ENCODE measurements around the gene FAM171A1. TPM values are rescaled to one million over a fixed set of nuclear protein-coding genes. Genes with fewer than 3 reads are reported as not detected.
A peak's percentile ranks its signal among the peaks of the same experiment; 100 is the strongest.

Gene FAM171A1
- polyA plus RNA-seq, 1 of the 3 experiments (the other 2 are of a cell fraction), result 26.3 TPM

DNA sequence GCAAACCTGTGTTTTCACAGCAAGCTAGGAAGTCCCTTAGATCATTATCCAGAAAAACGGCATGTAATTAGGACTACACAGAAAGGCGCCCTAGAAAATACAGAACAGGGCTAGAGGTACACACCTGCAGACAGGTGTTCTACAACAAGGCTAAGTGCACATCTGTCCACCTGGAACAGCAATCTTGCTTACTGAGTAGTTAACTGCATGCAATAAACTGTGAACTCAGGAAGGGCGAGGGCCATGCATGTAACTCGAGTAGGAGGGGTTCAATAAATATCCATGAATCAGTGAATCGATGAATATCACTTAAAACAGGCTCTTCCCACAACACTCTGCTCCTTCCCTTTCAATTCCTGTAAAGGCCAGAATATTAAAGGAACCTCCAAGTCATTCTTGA, 22.0 kb downstream of the FAM171A1 start:
- no peaks in the 10 kb centered on the region for H3K9me2 ChIP-seq
- H3K4me2 ChIP-seq, result no peak overlapping the region
- no peaks in the 10 kb centered on the region for H3K27me3 ChIP-seq (ENCODE audit: insufficient read depth)
- H3K79me2 ChIP-seq (ENCODE audit: insufficient read depth), result peaks cover 33% of the 10 kb centered on the region
- CTCF ChIA-PET, result interaction anchor here (1.5 kb wide), 1 partner anchor 79 kb away, joined by 4 read pairs; no protein-coding TSS in a partner anchor
- H3K9ac ChIP-seq, result no peak overlapping the region
- TF ChIP-seq GATA2 (CRISPR knock-in tag; IDR thresholded peaks at IDR 0.05) (no peak), MXI1 (IDR thresholded peaks at IDR 0.05; ENCODE audit: low read depth, low read length) (no peak), RFX5 (IDR thresholded peaks at IDR 0.05; ENCODE audit: low read length) (no peak), CHD2 (IDR thresholded peaks at IDR 0.05; ENCODE audit: low read length, partially characterized antibody) (no peak), IRF3 (IDR thresholded peaks at IDR 0.05; ENCODE audit: low read depth, low read length) (no peak), YY1 (IDR thresholded peaks at IDR 0.05; ENCODE audit: low read depth) (no peak), TEAD4 (IDR thresholded peaks at IDR 0.05; ENCODE audit: borderline replicate concordance, insufficient read depth) (no peak), JUND (IDR thresholded peaks at IDR 0.05) (no peak), MAX (IDR thresholded peaks at IDR 0.05; ENCODE audit: low read depth) (no peak)
- 76% methylated on average over 5 of the region's 5 CpGs for WGBS (ENCODE audit: low lambda C conversion rate)
- H2AFZ ChIP-seq (ENCODE audit: low read depth), result no peak overlapping the region
- H3K9me3 ChIP-seq, result no peaks in the 10 kb centered on the region
- no peaks in the 10 kb centered on the region for H3F3A ChIP-seq (replicated peaks; ENCODE audit: insufficient read depth)
- H3K4me1 ChIP-seq (ENCODE audit: control insufficient read depth in 1 of 2, insufficient read depth in 2 of 2, low read depth in 1 of 2, low read length in 1 of 2), result peaks cover 0 to 29% of the 10 kb centered on the region in 2 experiments; a peak in 2 of 4 replicates
- DNase-seq, result no peak
- no peak overlapping the region for H3K27ac ChIP-seq (ENCODE audit: low read depth in 2 of 2, low read length in 1 of 2)
- peaks cover 3% of the 10 kb centered on the region; the same call in 1 of the 2 replicates for H4K20me1 ChIP-seq (ENCODE audit: insufficient read depth)
- POLR2A ChIA-PET, result no interaction called here
- no peaks in the 10 kb centered on the region for H3K36me3 ChIP-seq (replicated peaks in 1 of 2; ENCODE audit: control insufficient read depth in 1 of 2, insufficient read depth in 2 of 2, low read length in 1 of 2)
- no peak overlapping the region for H3K4me3 ChIP-seq (ENCODE audit: low read depth in 2 of 2, low read length in 1 of 2)

GRCh38 chr10:15348579-15348978, 22.5 kb downstream of the FAM171A1 start:
- H3K79me2 ChIP-seq (ENCODE audit: insufficient read depth), result peaks cover 32% of the 10 kb centered on the region
- no peak overlapping the region for H3K4me3 ChIP-seq (ENCODE audit: low read depth in 2 of 2, low read length in 1 of 2)
- H4K20me1 ChIP-seq (ENCODE audit: insufficient read depth), result peaks cover 3% of the 10 kb centered on the region; the same call in 1 of the 2 replicates
- no peaks in the 10 kb centered on the region for H3F3A ChIP-seq (replicated peaks; ENCODE audit: insufficient read depth)
- peaks cover 0 to 31% of the 10 kb centered on the region in 2 experiments; a peak in 2 of 4 replicates for H3K4me1 ChIP-seq (ENCODE audit: control insufficient read depth in 1 of 2, insufficient read depth in 2 of 2, low read depth in 1 of 2, low read length in 1 of 2)
- no peaks in the 10 kb centered on the region for H3K36me3 ChIP-seq (replicated peaks in 1 of 2; ENCODE audit: control insufficient read depth in 1 of 2, insufficient read depth in 2 of 2, low read length in 1 of 2)
- ChIA-PET CTCF (interaction anchor here (1.0 to 1.5 kb wide), 2 partner anchors 10 to 78 kb away, joined by 4 read pairs; no protein-coding TSS in a partner anchor), POLR2A (no interaction called here)
- no peak overlapping the region for H3K4me2 ChIP-seq
- 89% methylated on average over 6 of the region's 8 CpGs for WGBS (ENCODE audit: low lambda C conversion rate)
- no peaks in the 10 kb centered on the region for H3K27me3 ChIP-seq (ENCODE audit: insufficient read depth)
- TF ChIP-seq TEAD4 (IDR thresholded peaks at IDR 0.05; ENCODE audit: borderline replicate concordance, insufficient read depth), result no peak
- DNase-seq, result no peak
- no peaks in the 10 kb centered on the region for H3K9me2 ChIP-seq
- no peak overlapping the region for H3K9ac ChIP-seq
- no peaks in the 10 kb centered on the region for H3K9me3 ChIP-seq
- no peak overlapping the region for H3K27ac ChIP-seq (ENCODE audit: low read depth in 2 of 2, low read length in 1 of 2)
- H2AFZ ChIP-seq (ENCODE audit: low read depth), result no peak overlapping the region

GRCh38 chr10:15347150-15347549, 23.9 kb downstream of the FAM171A1 start:
- H3K4me2 ChIP-seq, result no peak overlapping the region
- H4K20me1 ChIP-seq (ENCODE audit: insufficient read depth), result no peaks in the 10 kb centered on the region; the same call in 1 of the 2 replicates
- DNase-seq, result no peak
- no peaks in the 10 kb centered on the region for H3K9me2 ChIP-seq
- no peak overlapping the region for H2AFZ ChIP-seq (ENCODE audit: low read depth)
- peaks cover 0 to 43% of the 10 kb centered on the region in 2 experiments; a peak in 2 of 4 replicates for H3K4me1 ChIP-seq (ENCODE audit: control insufficient read depth in 1 of 2, insufficient read depth in 2 of 2, low read depth in 1 of 2, low read length in 1 of 2)
- H3K27me3 ChIP-seq (ENCODE audit: insufficient read depth), result no peaks in the 10 kb centered on the region
- H3K36me3 ChIP-seq (replicated peaks in 1 of 2; ENCODE audit: control insufficient read depth in 1 of 2, insufficient read depth in 2 of 2, low read length in 1 of 2), result no peaks in the 10 kb centered on the region
- no peaks in the 10 kb centered on the region for H3K9me3 ChIP-seq
- 89% methylated on average over 6 of the region's 6 CpGs for WGBS (ENCODE audit: low lambda C conversion rate)
- H3F3A ChIP-seq (replicated peaks; ENCODE audit: insufficient read depth), result no peaks in the 10 kb centered on the region
- H3K4me3 ChIP-seq (ENCODE audit: low read depth in 2 of 2, low read length in 1 of 2), result no peak overlapping the region
- peak overlapping the region in 1 of 2 experiments; percentile 72; a peak in 2 of 4 replicates for H3K27ac ChIP-seq (ENCODE audit: low read depth in 2 of 2, low read length in 1 of 2)
- ChIA-PET POLR2A (no interaction called here), CTCF (no interaction called here)
- peaks cover 38% of the 10 kb centered on the region for H3K79me2 ChIP-seq (ENCODE audit: insufficient read depth)
- no peak overlapping the region for H3K9ac ChIP-seq
- TF ChIP-seq RAD21 (IDR thresholded peaks at IDR 0.05; ENCODE audit: low read length) (no peak), RCOR1 (IDR thresholded peaks at IDR 0.05; ENCODE audit: low read length) (no peak), MXI1 (IDR thresholded peaks at IDR 0.05; ENCODE audit: low read depth, low read length) (no peak), EP300 (IDR thresholded peaks at IDR 0.05; ENCODE audit: borderline replicate concordance in 1 of 2, low read depth in 1 of 2, low read length in 1 of 2) (no peak), ELF1 (IDR thresholded peaks at IDR 0.05) (no peak), FOSL2 (IDR thresholded peaks at IDR 0.05; ENCODE audit: borderline replicate concordance, low read depth) (no peak), MEF2A (IDR thresholded peaks at IDR 0.05; ENCODE audit: borderline replicate concordance, low read depth) (no peak), TCF12 (IDR thresholded peaks at IDR 0.05) (no peak), POLR2AphosphoS5 (IDR thresholded peaks at IDR 0.05; ENCODE audit: low read depth, low read length) (no peak), TAF1 (IDR thresholded peaks at IDR 0.05; ENCODE audit: borderline replicate concordance, low read depth, low read length) (no peak), SMC3 (IDR thresholded peaks at IDR 0.05; ENCODE audit: low read depth, low read length) (no peak), TEAD4 (IDR thresholded peaks at IDR 0.05; ENCODE audit: borderline replicate concordance, insufficient read depth) (no peak)
- TF ChIP-seq, protein P1, sequence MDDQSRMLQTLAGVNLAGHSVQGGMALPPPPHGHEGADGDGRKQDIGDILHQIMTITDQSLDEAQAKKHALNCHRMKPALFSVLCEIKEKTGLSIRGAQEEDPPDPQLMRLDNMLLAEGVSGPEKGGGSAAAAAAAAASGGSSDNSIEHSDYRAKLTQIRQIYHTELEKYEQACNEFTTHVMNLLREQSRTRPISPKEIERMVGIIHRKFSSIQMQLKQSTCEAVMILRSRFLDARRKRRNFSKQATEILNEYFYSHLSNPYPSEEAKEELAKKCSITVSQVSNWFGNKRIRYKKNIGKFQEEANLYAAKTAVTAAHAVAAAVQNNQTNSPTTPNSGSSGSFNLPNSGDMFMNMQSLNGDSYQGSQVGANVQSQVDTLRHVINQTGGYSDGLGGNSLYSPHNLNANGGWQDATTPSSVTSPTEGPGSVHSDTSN (IDR thresholded peaks at IDR 0.05), result no peak
- TF ChIP-seq, protein P2, sequence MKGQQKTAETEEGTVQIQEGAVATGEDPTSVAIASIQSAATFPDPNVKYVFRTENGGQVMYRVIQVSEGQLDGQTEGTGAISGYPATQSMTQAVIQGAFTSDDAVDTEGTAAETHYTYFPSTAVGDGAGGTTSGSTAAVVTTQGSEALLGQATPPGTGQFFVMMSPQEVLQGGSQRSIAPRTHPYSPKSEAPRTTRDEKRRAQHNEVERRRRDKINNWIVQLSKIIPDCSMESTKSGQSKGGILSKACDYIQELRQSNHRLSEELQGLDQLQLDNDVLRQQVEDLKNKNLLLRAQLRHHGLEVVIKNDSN (IDR thresholded peaks at IDR 0.05; ENCODE audit: borderline replicate concordance, low read depth), result no peak
